Stimulated activated CD4-positive, alpha-beta T cell treated with anti-CD3 and anti-CD28 coated beads, TNF-alpha, amount 100 ng/mL, for 1 hour (primary cell): Measurements from ENCODE around the gene DGKA.

Source experiments
- DNase-seq, 3 donors: peaks; one replicate each; pipeline ENCODE4 v3.0.0-alpha.2; 2020; ENCODE audit warnings: low read depth in 3 of 3, low spot score in 1 of 3

DGKA gene

GRCh38 chr12:55931317-55931779 is 386 bp downstream of the DGKA start:
- DNase-seq, result no peak

DNA sequence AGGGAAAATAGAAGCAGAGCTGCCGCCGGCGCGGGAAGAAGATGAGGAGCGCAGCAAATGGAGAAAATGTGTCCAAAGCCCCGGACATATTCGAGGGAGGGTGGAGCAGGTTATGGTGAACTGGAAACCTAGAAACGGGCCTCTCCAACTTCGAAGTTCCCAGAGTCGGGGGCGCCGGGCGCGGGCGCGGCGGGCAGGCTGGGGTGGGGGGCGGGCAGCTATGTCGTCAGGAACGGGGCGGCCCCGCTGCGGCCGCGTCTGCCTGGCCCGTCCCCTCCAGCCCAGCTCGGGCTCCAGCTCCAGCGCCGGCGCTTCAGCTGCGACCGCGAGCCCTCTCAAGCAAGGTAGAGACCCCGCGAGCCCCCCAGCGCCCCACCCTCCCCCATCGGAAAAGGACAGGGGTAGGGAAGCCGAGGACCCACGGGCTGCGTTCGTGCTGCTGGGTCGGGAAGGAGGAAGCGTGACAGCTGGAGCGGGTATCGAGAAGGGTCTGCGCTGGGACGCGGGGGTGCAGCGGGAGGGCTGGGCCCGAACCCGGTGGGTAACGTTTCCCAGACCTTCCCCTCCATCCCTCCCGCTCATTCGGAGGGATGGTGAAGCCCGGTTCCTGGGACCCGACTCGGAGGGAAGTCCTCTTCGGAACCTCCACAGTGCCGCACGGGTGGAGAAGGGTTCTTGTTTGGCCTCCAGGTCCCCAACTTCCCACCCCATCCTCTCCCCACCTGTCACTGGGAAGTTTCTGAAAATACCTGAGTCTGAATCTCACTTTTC is 1.0 kb downstream of the DGKA start:
- DNase-seq, result no peak

DNA sequence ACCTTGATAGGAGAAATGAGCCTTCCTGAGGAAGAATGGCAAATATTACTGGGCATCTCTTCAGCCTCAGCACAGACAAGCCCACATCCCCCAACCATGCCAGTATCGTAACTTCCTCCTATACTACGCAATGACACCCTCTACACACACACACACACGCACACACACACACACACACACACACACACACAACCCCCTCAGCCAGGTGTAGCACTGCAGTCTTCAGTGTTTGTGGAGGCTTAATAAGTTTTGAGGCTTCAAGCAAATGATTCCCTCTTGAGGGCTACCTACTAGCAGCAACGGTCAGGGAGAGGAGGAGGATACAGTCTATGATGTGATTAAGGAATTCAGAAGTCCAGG is 1.6 kb downstream of the DGKA start:
- DNase-seq, result no peak

DNA sequence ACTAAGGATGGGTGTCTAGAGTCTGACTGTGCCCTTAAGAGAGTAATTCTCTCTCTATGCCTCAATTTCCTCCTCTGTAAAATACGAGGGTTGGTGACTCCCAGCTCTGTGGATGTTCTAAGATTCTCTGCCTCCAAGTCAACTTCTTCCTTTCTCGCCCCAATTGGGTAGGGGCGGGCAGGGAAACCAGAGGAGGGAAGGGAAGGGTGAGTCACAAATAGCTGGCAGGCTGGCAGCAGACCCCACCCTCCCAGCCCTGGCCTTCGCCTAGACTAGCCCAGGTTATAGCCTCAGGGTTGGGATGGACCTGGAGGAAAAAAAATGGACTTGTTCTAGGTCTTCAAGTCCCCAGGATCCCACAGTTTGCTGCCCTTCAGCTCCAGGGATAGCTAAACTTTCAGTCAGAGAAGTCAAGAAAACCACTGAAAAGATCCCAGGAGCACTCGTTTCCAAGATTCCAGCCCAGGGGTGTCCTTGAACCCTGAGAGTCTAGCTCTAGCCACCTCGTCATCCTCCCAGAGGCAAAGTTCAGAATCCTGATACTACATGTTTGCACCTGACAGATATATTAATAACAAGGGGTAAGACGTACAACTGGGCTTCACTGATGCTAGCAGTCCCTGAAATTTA is 2.3 kb downstream of the DGKA start:
- no peak for DNase-seq

DNA sequence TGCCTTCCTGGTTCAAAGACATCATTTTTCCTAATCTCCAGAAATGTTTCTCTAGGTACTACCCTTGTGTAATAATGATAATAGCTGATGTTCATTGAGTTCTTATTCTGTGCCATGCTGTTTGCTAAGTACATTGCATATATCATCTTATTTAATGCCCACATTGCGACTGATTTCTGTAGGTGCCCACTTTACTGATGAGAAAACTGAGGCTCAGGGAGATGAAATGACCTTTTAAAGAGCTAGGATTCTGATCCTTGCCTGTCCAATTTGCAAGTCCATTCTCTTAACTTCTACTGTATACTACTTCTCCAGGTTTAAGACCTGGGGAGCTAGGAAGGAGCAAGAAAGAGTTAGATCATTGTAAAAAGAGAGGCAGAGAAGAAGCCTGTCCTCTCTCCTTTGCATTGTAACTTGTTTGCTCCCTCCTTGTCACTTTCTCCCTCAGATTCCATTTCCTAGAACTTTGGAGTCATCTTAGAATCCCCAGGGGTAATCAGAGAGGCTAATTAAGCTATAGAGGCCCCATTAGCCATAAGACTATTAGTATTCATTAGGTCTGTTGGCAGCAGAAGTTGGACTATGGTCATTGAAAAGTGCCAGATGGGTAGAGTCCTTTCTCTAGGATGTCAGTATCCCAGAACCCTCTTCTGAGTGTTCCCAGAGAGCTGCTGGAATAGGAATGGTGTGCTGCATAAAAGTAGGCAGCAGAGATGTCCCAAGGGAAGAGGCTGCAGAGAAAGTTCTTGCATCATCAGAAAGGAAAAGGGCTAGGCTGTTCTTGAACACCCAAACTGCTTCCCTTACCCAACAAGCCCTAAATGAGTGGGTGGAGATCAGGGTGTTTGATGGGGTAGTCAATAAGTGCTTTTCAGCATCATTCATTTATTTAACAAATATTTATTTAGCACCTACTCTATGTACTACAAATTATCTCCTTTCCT is 3.1 kb downstream of the DGKA start:
- no peak for DNase-seq

DNA sequence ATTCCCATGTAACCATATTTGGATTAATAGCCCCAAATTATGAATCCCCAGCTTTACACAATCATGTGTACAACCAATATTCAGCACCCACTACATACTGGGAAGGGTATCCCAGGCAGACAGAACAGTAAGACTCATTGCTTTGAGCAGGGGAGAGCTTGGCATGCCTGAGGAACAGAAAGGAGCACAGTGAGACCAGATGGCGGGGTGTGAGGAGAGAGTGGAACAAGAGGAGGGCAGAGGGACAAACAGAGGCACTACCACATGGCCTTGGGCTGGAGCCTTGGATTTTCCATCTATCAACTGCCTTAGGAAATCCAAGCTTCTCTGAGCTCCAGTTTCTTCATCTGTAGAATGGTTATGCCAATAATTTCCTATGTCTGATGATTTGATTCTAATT is 3.8 kb downstream of the DGKA start:
- DNase-seq, result no peak

DNA sequence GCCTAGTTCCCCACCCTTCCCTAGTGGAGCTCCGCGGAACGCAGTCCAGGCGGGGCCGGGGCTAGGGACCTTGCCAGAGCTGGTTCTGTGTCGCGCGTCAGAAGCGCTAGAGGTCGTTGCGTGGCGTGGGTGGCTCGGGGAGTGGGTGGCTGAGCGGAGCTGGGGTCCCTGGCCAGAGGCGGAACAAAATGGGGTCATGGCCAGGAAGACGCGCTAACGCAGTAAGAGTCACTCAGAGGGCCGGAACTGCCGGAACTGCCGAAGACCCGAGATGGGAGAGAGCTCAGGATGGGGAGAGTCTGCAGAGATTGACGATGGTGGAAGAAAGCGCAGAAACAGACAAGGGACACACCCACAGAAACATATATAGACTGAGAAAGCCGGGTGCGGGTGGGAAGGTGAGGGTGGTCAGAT is 4.8 kb downstream of the DGKA start:
- no peak for DNase-seq

DNA sequence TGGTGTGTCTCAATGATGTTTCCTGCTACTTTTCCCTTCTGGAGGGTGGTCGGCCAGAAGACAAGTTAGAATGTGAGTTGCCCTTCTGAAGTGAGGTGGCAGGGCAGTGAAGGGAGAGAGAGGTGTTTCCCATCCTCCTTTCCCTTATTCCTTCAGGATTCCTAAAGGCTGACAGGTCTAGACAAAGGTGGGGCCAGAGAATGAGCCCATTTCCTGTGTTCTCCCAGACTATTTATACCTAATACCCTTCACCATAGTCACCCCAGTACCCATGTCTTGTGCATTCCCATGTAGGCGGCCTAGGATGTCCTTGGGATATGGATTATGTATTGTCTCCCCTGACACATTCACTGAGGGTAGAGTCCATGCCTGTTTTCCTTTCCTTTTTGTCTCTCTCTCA is 7.0 kb downstream of the DGKA start:
- no peak for DNase-seq

- no peak for DNase-seq
Observed at GRCh38 chr12:55938826-55939501, 8.0 kb downstream of the DGKA start.

- peak; percentile 58 to 67 (median 65) for DNase-seq
Observed at GRCh38 chr12:55940065-55940732, 9.2 kb downstream of the DGKA start.

- no peak for DNase-seq
Observed at GRCh38 chr12:55942055-55942454, 11.1 kb downstream of the DGKA start.

DNA sequence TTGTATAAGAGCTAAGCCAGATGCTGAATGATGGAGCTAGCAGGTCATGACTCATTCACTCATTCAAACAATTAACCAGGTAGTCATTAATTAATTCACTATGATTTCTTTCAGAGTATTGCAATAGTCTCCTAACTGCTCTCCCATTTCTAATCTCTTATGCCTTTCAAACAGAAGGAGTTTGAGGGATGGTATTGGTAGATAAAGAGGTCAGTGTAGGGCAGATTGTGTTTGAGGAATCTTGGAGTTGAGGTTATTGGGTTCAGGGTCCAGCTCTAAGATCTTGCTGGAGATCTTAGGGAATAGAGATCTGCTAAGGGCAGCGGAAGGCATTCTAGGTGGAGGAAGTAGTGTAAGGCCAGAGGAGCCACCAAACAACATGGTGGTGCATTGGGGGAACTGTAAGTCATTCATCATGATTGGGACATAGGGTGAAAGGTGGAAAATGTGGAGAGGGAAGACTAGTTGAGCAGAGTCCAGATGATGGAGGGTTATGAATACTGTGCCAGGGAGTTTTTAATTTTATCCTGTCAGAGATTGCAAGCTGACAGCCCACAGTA is 11.7 kb downstream of the DGKA start:
- no peak for DNase-seq

- DNase-seq, result no peak
Observed at GRCh38 chr12:55946553-55946952, 15.6 kb downstream of the DGKA start.

DNA sequence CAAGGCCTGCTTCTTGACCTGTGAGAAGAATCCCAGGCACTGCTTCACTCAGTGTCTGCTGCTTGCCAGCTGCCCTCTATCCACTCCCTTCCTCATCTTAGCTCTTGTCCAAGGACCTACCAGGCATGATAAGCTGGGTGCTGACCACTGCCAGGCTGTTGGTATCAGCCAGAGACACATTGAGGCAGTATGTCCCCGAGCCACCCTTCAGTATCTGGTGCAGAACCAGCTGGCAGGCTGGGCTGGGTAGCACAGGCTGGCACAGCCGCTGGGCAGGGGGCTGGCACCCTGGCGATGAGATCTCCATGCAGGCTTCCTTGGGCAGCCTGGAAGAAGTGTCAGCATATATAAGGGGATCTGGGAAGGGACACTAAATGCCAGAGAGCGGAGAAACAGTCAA is 24.4 kb downstream of the DGKA start:
- DNase-seq, result no peak

DNA sequence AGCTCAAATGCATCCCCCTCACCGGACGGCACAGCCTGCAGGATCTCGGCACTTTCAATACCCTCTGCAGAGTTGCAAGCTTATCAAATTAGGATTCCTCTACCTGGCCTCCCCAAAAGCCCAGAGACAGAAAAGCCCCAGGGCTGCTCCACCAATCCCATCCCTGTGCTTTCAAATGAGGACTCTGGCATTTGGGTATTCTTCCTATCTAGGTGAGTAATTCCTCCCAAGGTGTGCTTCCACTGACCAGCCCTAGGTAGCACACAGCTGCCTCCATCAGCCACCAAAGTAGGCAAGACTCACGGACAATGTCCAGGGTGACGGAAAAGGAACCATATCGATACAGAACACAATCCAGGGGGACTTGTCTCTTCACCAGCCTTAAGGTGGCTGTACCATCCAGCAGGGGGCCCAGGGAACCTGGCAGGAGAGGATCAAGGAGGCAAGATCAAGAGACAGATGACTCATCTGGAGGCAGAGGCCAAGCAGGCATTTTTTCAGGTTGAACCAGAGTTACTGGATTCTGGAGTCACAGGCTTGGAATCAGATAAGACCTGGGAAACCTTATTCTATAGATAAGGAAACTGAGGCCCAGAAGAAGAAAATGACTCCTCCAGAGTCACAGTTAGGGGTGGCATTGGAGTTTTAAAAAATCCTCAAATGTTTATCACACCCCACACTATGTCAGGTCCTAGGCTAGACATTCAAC is 25.0 kb downstream of the DGKA start:
- DNase-seq, result no peak

GRCh38 chr12:55957106-55957859 is 26.3 kb downstream of the DGKA start:
- DNase-seq, result no peak

DNA sequence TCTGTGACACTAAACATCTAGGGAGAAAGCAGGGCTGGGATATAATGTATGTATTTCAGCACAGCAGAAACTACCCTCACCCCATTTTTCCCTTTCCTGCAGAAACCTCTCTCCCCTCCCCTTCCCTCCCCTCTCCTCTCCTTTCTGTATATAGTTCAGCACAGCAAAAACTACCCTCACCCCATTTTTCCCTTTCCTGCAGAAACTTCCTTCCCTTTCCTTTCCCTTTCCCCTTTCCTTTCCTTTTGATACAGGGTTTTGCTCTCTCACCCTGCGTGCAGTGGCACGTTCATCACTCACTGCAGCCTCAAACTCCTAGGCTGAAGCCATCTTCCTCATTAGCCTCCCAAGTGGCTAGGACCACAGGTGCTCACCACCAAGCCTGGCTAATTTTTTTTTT is 32.8 kb downstream of the DGKA start:
- DNase-seq, result no peak

DNA sequence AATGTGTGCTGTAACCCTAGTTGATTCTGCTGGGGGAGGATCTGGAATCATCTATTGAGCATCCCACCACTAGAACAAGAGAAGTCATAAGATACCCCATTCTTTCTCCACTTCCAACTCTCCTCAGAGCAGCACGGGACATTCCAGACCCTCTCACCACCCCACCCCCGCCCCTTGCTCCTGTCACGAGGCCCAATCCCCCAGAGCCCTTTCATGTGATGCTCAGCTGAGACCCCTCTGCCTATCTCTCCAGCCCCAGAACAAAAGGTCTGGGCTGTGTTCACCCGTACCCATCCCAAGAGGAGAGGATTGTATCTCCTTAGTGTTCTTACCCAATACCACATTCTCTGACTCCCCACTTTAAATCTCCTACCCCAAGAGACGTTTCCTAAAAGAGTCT is 34.3 kb downstream of the DGKA start:
- no peak for DNase-seq

DNA sequence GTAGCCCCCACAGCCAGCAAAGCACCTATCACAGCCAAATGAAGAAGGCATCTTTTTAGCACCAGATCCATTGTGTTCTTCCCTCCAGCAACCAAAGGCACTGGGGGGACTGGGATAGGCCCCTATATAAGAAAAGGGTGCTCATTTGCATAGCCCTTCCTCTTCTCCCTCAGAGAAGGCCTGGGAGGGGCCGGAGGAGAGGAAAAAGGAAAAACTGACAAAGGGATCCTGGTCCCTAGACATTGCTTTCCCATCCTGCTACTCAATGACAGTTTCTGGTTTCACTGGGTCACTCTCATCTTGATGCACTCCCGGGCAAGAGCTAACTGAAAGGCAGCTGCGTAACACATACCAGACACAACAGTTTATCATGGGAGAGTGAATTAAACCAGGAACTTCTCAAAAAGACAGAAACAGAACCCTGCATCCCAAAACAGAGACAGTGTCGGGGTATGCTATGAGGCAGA is 35.0 kb downstream of the DGKA start, which contains the start of gene PMEL:
PMEL (minus strand) TSS at position 102 of the 467 bp plus-strand sequence; CDS start at position 71, 31 bp downstream.
- no peak for DNase-seq
